COLO668 (cell line): Measurements from ENCODE around the gene FAM216A.
A peak's percentile ranks its signal among the peaks of the same experiment; 100 is the strongest.
"Not testable (repeated sequence)": the region's sequence is repeated elsewhere in the genome, so short reads cannot be mapped to it uniquely, and the experiment has no call there.

ENCODE experiments used
- DNase-seq: peaks from one replicate; lab custom pipeline; 2025; ENCODE audit not compliant: unreplicated experiment; lab: John Stamatoyannopoulos, UW

The FAM216A gene

DNA sequence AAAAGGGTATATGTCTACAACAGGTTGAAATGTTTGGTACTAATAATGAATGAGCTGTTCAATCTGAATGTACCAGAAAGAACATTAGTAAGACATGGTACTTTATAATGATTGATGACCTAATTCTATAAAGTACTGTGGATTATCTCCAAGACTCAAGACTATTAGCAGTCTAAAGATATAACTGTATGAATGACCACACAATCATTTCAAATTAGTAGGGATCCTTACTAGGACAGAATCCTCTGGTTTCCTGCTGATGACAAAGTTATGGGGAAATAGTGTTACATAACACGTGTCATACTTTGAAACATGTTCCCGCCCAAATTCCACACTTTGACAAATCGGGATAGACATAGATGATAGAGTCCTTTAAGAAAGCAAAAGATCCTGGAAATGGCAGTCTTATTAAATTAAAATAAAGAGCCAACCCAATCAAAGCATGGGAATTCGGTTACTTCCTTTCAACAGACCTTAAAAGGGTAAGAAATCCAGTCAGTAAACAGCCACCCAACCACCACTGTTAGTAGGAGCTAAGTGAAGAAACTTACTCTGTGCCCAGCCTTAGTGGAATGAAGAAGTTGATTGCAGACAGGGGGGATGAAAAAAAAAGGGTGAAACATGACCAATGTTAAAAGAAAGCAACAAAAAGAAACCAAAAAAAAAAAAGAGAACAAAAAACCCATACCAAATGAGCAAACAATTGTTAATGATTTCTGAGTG is 30.5 kb downstream of the FAM216A start:
- no peak for DNase-seq

DNA sequence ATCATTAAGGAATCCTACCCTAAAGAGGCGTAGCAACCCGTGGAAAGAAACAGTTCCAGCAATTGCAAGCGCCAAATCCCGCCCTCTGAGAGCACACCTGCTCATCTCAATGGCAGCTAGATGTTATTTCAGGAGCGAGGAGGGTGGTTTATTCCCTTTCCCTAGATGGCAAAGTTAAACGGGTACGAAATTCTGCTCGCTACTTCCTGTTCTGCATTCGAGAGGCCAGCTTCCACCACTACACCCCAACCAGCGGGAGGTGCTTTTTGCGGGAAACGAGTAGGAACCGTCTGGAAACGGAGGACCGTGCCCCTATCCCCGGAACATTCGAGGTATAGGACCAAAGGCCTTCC is 32.7 kb downstream of the FAM216A start:
- DNase-seq = peak; percentile 75

- DNase-seq = peak; percentile 99
These were observed 33.4 kb downstream of the FAM216A start, which contains the start of the genes RAD9B and VPS29 for GRCh38 chr12:110501752-110502738. RAD9B (plus strand) TSS chr12:110502331; CDS start chr12:110502338, 7 bp downstream. VPS29 (minus strand) TSS chr12:110502111; CDS start chr12:110502051, 60 bp downstream.

DNA sequence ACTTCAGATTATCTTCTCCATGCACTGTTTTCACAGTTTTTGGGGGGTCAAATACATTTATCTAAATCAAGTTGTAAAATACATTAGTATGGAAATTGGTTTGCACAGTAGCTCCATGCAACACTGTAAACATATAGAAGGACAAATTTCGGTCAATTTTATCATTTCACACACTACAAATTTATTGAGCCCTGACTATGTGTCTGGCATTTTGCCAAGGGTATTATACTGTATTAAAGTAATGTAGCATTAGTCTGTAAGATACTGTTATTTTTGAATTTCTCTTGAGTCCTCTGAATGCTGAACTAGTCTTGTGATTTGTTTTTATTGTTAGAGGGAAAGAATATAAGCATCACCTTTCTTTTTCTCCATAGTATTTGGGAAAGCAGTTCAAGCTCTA is 34.8 kb downstream of the FAM216A start:
- no peak for DNase-seq

GRCh38 chr12:110505332-110505731 is 36.7 kb downstream of the FAM216A start:
- no peak for DNase-seq

DNA sequence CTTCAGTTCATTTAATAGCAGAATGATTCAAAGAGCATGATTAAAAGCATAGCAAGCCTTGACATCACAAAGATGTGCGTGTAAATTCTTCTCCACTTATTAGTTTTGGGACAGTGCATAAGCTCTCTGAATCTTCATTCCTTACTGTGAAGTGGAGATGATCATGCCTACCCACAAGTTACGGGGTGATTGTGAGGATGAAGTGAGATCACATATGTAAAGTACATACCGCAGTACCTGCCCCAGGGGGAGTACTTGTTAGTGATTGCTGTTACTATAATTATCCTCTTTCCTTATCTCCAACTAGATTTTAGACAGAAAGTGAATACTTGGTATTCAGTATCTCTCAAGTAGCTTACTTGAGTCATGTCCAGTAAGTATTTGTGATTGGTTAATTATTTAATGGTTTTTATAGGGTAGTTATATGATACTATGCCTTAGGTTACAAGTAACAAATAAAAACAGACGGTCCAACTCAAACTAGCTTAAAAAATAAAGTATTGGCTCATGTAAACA is 39.5 kb downstream of the FAM216A start:
- no peak for DNase-seq

DNA sequence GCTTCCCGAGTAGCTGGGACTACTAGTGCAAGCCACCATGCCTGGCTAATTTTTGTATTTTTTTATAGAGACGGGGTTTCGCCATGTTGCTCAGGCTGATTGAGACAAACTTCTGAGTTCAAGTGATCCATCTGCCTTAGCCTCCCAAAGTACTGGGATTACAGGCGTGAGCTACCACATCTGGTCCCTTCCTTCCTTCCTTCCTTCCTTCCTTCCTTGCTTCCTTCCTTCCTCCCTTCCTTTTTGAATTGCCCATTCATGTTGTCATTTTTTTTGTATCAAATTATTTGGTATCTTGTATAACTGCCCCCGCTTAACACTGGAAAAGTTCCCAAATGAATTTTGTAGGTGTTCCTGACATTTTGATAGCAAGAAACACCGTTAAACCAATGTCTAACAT is 45.2 kb downstream of the FAM216A start:
- DNase-seq = no peak

DNA sequence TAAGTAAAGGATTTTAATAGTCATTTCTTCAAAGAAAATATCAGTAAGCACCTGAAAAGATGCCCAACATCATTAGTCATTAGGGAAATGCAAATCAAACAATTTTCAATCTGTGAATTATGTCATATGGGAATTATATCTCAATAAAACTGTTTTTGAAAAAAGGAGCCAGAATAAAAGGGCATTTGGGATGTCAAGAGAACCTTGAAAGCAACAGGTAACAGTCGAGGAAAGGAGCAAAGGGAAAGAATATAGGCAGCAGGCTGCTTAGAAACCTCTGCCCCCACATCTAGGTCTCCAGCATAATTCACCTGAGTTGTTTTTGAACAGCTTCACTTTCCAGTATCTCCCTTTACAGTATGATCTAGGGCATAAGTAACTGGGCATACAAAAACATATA is 45.7 kb downstream of the FAM216A start:
- DNase-seq = no peak

DNA sequence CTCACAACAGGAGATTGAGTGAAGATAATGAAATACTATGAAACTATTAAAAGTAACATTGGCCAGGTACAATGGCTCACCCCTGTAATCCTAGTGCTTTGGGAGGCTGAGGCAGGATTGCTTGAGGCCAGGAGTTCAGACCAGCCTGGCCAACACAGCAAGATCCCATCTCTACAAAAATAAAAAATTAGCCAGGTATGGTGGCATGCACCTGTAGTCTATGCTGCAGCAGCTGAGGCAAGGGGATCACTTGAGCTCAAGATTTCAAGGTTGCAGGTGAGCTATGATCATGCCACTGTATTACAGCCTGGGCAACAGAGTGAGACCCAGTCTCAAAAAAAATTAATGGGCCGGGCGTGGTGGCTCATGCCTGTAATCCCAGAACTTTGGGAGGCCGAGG is 48.4 kb downstream of the FAM216A start:
- no peak for DNase-seq

- DNase-seq = not testable (repeated sequence)
These were observed 49.4 kb downstream of the FAM216A start for GRCh38 chr12:110518014-110518413.

DNA sequence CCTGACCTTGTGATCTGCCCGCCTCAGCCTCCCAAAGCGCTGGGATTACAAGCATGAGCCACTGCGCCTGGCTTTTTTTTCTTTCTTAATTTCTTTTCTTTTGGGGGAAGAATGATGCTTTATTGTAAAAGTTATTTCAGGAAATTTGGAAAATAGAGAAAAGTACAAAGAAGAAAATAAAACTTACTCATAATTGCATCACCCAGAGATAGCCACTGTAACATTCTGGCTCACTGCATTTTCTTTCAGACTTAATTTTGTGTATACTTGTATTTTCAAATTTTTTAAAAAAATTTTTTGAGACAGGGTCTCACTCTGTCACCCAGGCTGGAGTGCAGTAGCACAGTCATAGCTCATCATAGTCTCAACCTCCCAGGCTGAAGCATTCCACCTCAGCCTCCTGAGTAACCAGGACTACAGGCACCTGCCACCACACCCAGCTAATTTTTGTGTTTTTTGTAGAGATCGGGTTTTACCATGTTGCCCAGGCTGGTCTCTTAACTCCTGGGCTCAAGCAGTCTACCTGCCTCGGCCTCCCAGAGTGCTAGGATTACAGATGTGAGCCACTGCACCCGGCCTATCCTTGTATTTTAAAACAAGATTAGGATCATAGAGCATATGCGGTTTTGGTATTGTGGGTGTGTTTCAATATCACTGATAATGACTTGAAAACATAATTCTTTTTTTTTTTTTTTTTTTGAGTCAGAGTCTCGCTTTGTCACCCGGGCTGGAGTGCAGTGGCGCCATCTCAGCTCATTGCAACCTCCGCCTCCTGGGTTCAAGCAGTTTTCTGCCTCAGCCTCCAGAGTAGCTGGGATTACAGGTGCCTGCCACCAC is 52.4 kb downstream of the FAM216A start:
- DNase-seq = not testable (repeated sequence)

GRCh38 chr12:110528277-110528839 is 59.7 kb downstream of the FAM216A start:
- no peak for DNase-seq

GRCh38 chr12:110530511-110530910 is 61.9 kb downstream of the FAM216A start:
- DNase-seq = no peak

- no peak for DNase-seq
These were observed 63.2 kb downstream of the FAM216A start for GRCh38 chr12:110531741-110532333.

DNA sequence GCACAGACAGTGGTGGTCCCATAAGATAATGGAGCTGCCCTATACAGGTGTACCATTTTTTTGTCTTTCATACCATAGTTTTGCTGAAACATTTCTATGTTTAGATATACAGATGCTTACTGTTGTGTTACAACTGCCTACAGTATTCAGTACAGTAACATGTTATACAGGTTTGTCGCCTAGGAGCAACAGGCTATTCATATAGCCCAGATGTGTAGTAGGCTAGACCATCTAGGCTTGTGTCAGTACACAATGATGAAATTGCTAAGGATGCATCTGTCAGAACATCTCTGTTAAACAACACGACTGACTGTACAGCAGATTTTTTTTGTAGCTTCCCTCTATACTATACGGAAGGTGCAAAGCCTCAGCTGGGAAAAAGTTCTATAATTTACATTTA is 64.0 kb downstream of the FAM216A start:
- DNase-seq = no peak

GRCh38 chr12:110533607-110534006 is 65.0 kb downstream of the FAM216A start:
- no peak for DNase-seq

GRCh38 chr12:110534811-110535210 is 66.2 kb downstream of the FAM216A start:
- DNase-seq = no peak

DNA sequence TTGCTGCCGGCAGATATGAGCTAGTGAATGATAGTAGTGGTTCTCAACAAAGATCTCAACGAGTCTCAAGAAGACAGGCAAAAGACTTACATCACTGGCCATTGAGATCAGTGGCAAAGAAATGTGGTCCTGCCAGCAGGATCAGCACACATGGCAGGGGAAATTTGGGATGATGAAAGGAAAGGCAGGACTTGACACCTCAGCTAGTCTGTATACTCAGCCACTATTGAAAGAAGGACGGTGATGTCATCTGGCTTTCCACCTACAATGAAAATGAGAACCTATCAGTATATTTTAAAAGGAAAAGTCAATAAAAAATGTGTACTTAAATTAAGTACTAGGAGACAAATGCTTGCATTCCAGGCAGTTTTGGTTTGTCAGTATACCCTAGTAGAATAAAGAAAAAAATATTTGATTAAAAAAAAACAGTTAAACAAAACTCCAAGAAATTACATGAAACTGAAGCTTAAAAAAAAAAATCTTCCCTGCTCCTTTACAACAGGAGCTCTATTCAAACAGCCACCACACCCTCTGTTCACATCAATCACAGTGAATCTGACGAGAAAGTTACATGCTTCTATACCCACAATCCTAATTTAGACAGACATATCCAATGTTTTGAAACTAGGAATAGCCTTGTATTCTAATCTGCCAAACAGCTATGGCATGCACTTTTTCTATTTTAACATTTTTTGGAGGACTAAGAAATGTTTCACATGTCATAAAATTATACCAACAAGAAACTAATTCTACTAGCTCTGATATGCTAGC is 68.4 kb downstream of the FAM216A start:
- no peak for DNase-seq
